CD4-positive, alpha-beta T cell treated with Interleukin-4 for 4 hours (primary cell): ENCODE results near the gene MASP1.
"Not testable (repeated sequence)": the region's sequence is repeated elsewhere in the genome, so short reads cannot be mapped to it uniquely, and the experiment has no call there.

Experiments
- DNase-seq: peaks from one replicate; pipeline ENCODE4 v3.0.0-alpha.2; 2020

MASP1 gene

DNA sequence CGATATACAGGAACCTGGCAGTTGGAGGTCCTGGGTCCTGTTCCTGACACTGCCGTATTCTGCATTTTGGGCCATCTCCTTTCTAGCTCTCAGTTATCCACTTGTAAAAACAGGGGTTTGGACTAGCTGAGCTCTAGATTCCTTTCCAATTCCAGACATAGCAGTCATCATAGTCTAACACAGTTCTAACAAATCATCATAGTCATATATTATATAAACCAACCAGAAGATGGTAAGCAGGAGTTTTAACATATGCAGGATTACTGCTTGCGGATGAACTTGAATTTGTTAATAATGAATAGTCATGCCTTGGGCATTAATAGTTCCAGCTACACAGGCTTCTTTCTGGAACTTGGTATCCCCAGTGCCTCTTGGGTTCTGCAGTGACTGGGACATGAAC lies 26.6 kb downstream of the MASP1 start:
- DNase-seq = no peak

DNA sequence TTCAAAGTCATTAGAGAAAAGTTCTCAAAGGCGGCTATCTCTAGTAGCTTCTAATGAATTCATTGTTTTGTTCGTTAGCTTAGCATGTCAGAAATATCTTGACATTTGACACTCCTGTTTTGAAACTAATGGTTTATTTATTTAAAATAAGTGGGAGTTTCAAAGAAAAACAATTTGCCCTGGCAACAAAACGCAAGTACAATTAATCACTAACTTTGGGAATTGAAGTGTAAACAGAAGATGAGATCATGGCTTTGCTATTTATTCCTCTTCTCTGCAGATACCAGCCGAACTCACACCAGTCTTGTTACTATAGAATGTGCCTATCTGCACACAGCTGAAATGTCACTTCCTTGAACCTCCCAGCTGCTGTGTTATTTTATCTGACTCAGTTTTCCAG lies 27.5 kb downstream of the MASP1 start:
- DNase-seq = no peak

GRCh38 chr3:187263270-187263669 lies 28.3 kb downstream of the MASP1 start:
- no peak for DNase-seq

- no peak for DNase-seq
These were observed 29.2 kb downstream of the MASP1 start for GRCh38 chr3:187262360-187262759.

DNA sequence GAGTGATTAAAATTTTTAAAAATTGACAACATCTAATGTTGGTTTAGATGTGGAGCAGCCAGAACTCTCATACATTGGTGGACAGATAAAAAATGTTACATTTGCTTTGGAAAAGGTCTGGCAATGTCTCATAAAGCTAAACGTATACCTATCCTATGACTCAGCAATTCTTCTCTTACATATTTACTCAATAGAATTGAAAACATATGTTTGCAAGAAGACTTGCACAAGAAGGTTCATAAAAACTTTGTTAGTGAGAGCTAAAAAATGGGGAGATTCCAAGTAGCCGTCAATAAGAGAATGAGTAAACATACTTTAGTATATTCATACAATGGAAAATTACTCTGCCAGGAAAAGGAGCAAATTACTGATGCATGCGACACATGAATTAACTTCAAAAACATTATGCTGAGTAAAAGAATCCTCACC lies 30.0 kb downstream of the MASP1 start:
- DNase-seq = no peak

DNA sequence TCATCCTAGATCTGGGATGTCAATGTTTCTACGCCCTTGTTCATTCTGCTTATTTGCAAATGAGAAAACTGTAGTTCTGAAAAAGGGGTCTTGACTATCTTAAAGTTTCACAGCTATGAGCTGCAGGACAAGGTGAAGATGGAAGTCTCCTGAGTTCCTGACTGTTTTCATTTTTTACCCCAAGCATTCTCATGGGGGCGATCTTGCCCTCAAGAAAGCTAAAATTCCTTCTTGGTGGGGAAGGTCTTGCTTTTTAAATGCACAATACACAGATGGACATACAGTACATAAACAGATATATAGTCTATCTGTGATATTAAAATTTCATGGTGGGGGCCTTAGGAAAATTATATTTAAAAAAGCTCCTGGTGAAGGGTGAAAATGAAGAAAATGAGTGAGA lies 32.4 kb downstream of the MASP1 start:
- DNase-seq = no peak

GRCh38 chr3:187257992-187258692 lies 33.4 kb downstream of the MASP1 start:
- no peak for DNase-seq

DNA sequence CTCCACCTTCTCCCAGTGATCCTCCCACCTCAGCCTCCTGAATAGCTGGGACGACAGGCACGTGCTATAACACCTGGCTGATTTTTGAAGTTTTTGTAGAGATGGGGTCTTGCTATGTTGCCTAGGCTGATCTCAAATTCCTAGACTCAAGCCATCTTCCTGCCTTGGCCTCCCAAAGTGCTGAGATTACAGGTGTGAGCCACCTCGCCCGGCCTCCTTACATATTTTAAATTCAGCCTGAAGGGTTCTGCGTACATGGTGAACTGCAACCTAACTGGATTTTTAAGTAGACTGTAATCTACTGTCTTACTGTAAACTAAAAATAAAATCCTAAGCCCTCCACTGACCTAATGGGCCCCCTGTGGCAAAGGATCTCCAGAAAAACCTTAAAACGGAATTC lies 34.1 kb downstream of the MASP1 start:
- no peak for DNase-seq

GRCh38 chr3:187256051-187256616 lies 35.4 kb downstream of the MASP1 start:
- DNase-seq = no peak

DNA sequence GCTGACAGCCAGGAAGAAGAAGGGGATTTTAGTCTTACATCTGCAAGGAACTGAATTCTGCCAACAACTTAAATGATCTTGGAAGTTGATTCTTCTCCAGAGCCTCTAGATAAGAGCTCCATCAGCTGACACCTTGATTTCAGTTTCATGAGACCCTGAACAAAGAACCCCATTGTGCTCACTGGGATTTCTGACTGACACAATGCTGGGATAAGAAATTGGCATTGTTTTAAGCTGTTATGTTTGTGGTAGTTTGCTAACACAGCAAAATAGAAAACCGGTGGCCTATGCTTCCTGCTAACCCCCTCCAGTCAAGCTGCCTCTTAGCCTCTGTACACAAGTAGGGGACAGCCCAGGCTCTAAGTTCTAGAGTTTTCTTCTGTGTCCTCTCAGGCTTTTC lies 36.2 kb downstream of the MASP1 start:
- no peak for DNase-seq

GRCh38 chr3:187252311-187252710 lies 39.2 kb downstream of the MASP1 start:
- DNase-seq = no peak

DNA sequence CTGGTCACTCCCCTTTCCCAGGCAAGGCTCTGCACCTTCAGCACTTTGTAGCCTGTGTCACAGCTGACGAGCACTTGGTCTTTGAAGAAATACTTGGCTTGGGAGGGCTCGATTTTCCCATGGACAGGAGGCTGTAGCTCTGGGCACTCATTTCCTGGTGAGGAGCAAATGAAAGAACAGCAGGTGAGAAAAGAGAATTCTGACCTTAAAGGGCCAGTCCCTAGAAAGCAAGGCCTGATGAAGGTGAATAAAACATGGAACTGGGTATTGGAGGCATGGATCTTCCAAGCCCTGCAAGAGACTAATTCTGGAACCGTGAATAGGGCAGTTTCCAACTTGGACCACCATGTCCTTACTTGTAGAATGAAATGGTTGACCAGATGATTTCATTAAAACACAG lies 39.9 kb downstream of the MASP1 start:
- no peak for DNase-seq

DNA sequence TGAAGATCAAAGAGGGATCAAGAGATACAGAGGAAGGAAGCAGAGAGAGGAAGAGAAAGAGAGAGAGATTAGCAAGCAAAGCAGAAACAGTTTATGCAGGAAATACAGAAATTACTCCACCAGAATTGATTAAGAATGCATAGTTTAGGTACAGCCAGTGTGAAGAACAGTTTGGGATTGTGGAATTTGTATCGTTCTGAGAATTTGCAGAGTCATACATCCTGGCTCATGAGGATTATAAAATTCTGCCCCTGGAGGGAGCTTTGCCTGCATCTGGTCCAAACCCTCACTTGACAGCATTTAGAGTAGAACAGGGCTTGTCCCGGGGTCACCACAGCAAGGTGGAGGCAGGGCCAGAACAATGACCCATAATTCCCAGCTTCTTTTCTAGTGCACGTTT lies 44.1 kb downstream of the MASP1 start:
- DNase-seq = no peak

DNA sequence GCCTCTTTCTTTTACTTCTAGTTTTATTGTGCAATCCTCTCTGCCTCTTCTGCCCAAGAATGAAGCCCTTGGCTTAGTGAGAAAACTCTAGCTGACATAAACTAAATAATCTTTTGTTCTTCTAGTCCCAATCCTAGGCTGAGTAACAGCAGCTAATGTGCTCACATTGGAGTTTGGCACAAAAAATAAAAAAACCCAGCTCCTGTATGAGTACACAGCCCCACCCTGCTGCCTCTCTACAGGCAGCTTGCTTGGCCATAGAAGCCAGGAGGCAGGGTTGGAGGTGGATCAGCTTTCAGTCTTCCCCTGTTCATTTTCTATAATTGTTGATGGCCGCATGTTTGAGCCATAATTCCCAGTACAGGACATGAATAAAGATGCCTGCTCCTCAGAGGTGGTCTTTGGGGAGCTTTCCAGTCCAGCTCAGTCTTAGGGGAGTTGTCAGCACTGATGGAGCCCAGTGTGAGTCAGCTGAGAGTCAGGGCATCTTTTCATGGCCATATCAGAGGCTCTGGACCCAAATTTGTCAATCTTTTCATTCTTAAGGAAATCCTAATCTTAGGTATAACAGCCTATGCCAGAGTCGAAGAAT lies 47.5 kb downstream of the MASP1 start:
- no peak for DNase-seq

DNA sequence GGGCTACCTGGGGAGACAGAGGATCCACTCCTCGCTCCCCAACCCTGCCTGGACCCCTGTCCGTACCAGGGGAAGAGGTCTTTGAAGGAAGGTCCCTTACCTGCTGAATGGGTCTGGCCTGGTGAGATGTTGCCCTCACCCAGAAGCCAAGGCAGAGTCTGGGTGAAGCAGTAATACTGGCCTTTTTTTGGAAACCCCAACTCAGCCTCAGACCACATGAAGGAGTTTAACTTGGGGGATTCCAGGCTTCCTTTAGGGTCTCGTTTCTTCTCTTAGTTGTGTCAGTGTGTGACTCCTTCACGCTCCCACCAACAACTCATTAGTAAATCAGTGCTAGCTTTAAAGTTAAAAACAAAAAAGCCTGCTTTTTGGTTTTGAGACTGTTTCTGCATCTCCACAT lies 48.6 kb downstream of the MASP1 start:
- DNase-seq = no peak

GRCh38 chr3:187242435-187242834 lies 49.1 kb downstream of the MASP1 start:
- DNase-seq = no peak

DNA sequence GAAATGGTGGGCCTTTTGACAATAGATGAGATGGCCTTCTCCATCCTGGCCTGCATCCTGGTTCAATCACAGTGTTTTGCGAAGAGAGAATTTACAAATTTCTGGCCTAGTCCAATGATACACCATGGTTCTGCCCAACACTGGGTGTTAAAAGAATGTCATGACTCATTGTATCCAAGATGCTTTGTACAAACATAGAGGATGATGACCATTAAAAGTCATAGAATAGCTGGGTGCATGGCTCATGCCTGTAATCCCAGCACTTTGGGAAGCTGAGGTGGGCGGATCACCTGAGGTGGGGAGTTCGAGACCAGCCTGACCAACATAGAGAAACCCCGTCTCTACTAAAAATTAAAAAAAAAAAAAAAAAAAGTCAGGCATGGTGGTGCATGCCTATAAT lies 52.7 kb downstream of the MASP1 start:
- not testable (repeated sequence) for DNase-seq

GRCh38 chr3:187238239-187238638 lies 53.3 kb downstream of the MASP1 start:
- DNase-seq = no peak

DNA sequence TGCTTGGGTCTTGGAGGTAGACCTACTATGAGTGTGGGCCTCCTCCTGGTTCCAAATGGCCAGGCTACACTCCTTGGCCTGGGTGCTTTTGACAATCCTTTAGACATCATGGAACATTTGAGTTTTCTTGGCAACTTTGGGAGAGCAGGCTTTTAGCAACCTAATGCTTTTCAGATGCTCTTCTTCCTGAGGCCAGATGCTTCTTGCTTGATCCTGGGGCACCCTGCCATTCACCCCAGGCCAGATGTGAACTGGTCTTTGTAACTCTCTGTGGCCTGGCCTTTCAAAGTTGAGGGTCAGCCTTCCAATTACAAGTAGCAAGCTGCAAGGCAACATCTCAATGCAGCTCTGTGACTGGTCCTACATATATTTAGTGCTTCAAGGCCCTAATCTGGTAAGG lies 53.8 kb downstream of the MASP1 start:
- DNase-seq = no peak

GRCh38 chr3:187236962-187237361 lies 54.6 kb downstream of the MASP1 start:
- DNase-seq = no peak

GRCh38 chr3:187230011-187230410 lies 61.5 kb downstream of the MASP1 start:
- no peak for DNase-seq

- no peak for DNase-seq
These were observed 62.8 kb downstream of the MASP1 start for GRCh38 chr3:187228740-187229139.

DNA sequence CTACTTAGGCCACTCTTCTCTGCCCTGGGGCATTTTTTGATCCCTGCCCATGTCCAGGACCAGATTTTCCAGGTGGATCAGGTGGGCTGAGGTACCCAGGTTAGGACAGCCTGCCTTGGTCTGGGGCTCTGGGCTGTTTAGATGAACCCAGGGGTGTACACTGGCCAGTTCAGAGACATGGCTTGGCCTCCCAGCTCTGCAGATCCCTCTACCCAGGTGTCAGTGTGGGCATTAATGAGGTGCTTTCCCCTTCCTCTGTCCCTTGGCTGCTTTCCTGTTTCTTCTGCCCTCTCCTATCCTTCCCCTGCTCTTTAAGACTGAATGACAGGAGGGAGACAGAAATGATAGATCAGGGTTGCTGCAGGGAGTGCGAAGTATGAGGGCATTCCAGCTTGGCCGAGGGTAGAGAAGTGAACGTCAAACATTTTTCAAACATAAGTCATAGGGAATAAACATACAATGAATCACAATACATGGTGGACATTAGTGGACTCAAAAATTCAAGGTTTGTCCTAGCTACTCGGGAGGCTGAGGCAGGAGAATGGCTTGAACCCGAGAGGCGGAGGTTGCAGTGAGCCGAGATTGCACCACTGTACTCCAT lies 63.8 kb downstream of the MASP1 start:
- no peak for DNase-seq

DNA sequence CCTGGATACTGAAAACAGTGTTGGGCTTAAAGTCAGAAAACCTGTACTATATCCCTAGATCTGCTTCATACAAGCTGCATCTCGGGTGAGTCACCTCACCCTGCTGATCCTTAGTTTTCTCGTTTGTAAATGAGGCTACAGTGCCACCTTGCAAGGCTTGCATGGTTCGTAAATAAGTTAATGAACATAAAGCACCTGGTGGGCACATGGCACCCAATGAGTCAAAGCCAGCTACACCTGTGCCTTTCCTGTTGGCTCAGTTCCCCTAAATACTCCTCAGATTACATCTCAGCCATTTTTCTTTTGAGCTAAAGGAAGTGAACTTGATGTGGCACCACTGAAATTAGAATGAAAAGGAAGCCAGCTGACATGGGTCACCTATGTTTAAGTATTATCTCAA lies 67.7 kb downstream of the MASP1 start:
- DNase-seq = no peak
